Measurements from ENCODE around the gene ZNF202. TPM values are rescaled to one million over a fixed set of nuclear protein-coding genes. Genes with fewer than 3 reads are reported as not detected.

The ZNF202 gene
- total RNA-seq, 6 donors from 2014 or later = 1.00 to 11.4 (median 8.8) TPM

DNA sequence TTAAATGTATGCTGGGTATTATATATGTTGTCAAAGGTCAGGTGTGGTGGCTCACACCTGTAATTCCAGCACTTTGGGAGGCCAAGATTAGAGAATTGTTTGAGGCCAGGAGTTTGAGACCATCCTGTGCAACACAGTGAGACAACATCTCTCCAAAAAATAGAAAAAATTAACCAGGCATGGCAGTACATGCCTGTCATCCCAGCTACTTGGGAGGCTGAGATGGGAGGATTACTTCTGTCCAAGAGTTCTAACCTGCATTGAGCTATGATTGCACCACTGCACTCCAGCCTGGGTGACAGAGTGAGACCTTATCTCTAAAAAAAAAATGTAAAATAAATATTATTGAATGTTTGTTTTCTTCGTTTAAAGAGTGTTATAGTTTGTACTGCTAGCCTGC is 24.1 kb upstream of the ZNF202 start:
- WGBS, 2 donors = 43 to 45% methylated on average over 1 of the region's 1 CpG
- no peaks in the 10 kb centered on the region for H3K27me3 ChIP-seq

GRCh38 chr11:123762422-123762821 is 21.0 kb upstream of the ZNF202 start:
- no peak for DNase-seq
- no peak for TF ChIP-seq POLR2AphosphoS5 (IDR thresholded peaks at IDR 0.05)
- TF ChIP-seq EP300 (IDR thresholded peaks at IDR 0.05) = no peak
- Histone ChIP-seq H3K27ac (no peak overlapping the region), H3K9me3 (peaks cover 0 to 14% (median 10%) of the 10 kb centered on the region in 4 donors), H3K27me3 (no peaks in the 10 kb centered on the region), H3K4me3 (no peak overlapping the region), H3K36me3 (no peaks in the 10 kb centered on the region), H3K4me1 (no peaks in the 10 kb centered on the region)
- ATAC-seq (ENCODE audit: low FRiP score in 2 of 2) = no peak

More for the DNA sequence above, 24.1 kb upstream of the ZNF202 start:
- TF ChIP-seq EP300 (IDR thresholded peaks at IDR 0.05) = no peak
- TF ChIP-seq POLR2AphosphoS5 (IDR thresholded peaks at IDR 0.05) = no peak
- TF ChIP-seq POLR2A (IDR thresholded peaks at IDR 0.05) = no peak
- TF ChIP-seq CTCF (IDR thresholded peaks at IDR 0.05) = no peak
- no peaks in the 10 kb centered on the region for H3K4me1 ChIP-seq
- H3K9me3 ChIP-seq = peaks cover 0 to 14% (median 10%) of the 10 kb centered on the region in 4 donors
- no peak overlapping the region for H3K27ac ChIP-seq
- no peak for DNase-seq
- ATAC-seq (ENCODE audit: low FRiP score in 2 of 2) = no peak
- H3K36me3 ChIP-seq = no peaks in the 10 kb centered on the region
- no peak overlapping the region for H3K4me3 ChIP-seq

DNA sequence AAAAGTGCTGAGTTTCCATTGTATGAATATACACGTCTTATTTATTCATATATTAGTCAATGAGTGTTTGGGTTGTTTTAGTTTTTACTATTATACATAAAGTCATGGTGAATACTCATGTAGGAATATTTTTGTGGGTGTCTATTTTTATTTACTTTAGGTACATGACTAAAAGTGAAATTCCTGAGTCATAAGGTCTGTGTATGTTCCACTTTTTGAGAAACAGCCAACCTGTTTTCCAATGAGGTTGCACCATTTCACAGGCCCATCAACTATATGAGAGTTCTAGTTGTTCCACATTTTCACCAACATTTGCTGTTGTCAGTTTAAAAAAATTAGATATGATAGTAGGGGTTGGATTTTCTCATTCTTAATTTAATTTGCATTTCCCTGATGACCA is 19.4 kb upstream of the ZNF202 start:
- Histone ChIP-seq H3K4me1 (no peaks in the 10 kb centered on the region), H3K27me3 (no peaks in the 10 kb centered on the region), H3K4me3 (no peak overlapping the region), H3K9me3 (peaks cover 0 to 14% (median 10%) of the 10 kb centered on the region in 4 donors), H3K36me3 (no peaks in the 10 kb centered on the region), H3K27ac (no peak overlapping the region)
- DNase-seq (no peak), ATAC-seq (ENCODE audit: low FRiP score in 2 of 2) (no peak)
- TF ChIP-seq EP300 (IDR thresholded peaks at IDR 0.05) (no peak), POLR2A (IDR thresholded peaks at IDR 0.05) (no peak), CTCF (IDR thresholded peaks at IDR 0.05) (no peak), POLR2AphosphoS5 (IDR thresholded peaks at IDR 0.05) (no peak)
- 78 to 82% methylated on average over 1 of the region's 1 CpG for WGBS, 2 donors

DNA sequence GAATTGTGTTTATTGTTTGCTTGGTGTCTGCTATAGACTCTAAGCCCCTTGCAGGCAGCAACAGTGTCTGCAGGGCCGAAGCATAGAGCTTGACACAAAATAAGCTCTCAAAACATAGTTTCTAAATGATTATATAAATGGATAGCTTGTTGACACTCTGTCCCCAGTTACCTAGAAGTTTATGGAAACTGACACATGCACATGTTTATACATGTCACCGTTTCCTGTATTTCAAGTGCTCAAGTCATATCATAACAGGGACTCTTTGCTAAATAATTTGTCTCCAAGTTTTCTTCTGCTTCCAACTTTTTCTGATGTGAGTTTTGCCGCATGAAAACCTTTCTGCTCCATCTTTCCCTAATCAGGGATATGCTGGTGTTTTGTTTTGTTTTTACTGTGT is 16.5 kb upstream of the ZNF202 start:
- Histone ChIP-seq H3K4me3 (no peak overlapping the region), H3K9me3 (peaks cover 0 to 14% (median 10%) of the 10 kb centered on the region in 4 donors), H3K27ac (no peak overlapping the region), H3K4me1 (no peaks in the 10 kb centered on the region), H3K36me3 (no peaks in the 10 kb centered on the region), H3K27me3 (no peaks in the 10 kb centered on the region)
- DNase-seq (no peak), ATAC-seq (ENCODE audit: low FRiP score in 2 of 2) (no peak)
- TF ChIP-seq EP300 (IDR thresholded peaks at IDR 0.05) (no peak), CTCF (IDR thresholded peaks at IDR 0.05) (no peak), POLR2AphosphoS5 (IDR thresholded peaks at IDR 0.05) (no peak), POLR2A (IDR thresholded peaks at IDR 0.05) (no peak)
- 73 to 77% methylated on average over 3 of the region's 3 CpGs for WGBS, 2 donors

DNA sequence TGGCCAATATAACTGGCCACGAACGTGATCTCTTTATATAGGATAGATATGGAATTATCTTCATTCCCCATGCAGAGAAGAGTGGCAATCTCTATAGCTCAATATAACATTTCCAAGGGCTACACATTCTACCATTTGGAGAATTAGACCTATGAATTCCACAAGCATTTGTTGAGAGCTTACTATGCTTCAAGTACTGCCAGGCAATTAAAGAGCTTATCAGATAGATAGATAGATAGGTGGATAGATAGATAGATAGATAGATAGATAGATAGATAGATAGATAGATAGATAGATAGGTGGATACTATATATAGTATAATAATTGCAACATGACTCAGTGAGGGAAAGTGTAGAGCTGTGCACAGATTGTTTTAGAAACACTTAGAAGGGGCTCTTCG is 14.4 kb upstream of the ZNF202 start:
- 87 to 89% methylated on average over 3 of the region's 3 CpGs for WGBS, 2 donors
- no peaks in the 10 kb centered on the region for H3K4me1 ChIP-seq
- DNase-seq (no peak), ATAC-seq (ENCODE audit: low FRiP score in 2 of 2) (no peak)
- H3K9me3 ChIP-seq = no peaks in the 10 kb centered on the region
- H3K27me3 ChIP-seq = no peaks in the 10 kb centered on the region
- TF ChIP-seq POLR2A (IDR thresholded peaks at IDR 0.05) (no peak), CTCF (IDR thresholded peaks at IDR 0.05) (no peak), EP300 (IDR thresholded peaks at IDR 0.05) (no peak), POLR2AphosphoS5 (IDR thresholded peaks at IDR 0.05) (no peak)
- H3K4me3 ChIP-seq = no peak overlapping the region
- H3K36me3 ChIP-seq = no peaks in the 10 kb centered on the region
- H3K27ac ChIP-seq = no peak overlapping the region

All from upper lobe of left lung (tissue), 6 donors.